Measurements from ENCODE around the gene CALU.

Gene CALU

GRCh38 chr7:128739048-128739962 lies at the start of gene CALU:
Gene CALU, plus strand, starts transcription at chr7:128739359. Its CDS starts 9,225 bp downstream, at chr7:128748584.
- peak; percentile 97 for DNase-seq

- DNase-seq = no peak
Observed at GRCh38 chr7:128691227-128691626, 47.9 kb upstream of the CALU start.

DNA sequence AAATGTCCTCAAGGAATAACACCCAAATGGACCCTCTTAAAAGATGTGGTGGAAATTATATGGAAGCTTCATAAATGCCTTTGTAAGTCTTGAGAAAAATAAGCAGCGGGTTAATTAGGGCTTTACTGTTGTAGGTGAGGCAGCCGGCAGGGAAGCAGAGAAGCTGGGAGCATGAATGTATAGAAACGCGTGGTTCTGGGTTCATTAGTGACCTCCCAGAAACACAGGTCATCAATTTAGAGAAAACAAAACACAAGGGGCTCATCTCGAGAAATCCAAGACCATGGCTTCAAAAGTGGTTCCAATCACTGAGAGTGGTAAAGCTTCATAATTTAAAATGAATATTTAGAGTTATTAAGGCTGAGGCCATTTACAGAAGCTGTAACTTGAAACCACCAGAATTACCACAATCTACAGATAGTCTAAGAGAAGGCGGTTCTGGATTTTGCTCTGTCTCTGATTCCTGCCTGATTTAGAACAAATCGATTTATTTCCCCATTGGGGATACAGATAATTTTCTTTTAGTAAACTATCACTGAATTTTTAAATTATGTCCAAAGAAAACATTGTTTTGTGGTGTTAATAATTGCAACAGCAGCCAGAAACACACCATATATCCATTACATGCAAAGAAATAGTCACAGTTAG lies 46.4 kb upstream of the CALU start:
- no peak for DNase-seq

DNA sequence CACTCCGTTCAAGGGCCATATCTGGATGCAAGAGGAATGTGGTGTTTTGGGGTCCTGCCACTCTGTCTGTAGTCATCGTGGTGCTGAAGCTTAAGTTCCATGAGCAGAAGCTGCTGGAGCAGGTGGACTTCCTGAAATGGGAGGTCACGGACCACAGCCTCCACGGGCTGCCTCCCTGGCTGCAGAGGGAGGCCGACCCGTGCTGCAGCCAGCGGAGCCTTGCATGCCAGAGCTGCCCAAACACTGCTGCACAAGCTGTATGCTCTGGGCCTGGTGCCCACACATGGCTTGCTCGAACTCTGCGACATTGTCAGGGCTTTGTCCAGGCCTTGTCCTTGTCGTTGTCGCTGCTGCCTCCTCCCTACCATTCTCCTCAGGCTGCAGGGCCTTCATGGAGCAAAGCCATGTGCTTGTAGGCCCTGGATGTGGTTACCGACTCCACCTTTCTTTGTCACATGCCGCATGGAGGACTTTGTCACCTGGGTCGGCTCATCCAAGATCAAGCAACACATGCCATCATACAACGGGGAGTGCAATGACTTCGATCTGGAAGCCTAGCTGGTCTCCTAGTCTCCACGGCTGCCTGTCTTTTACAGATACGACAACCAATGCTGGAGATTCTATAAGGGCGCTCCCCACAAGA lies 45.7 kb upstream of the CALU start:
- DNase-seq = no peak

GRCh38 chr7:128694738-128695137 lies 44.4 kb upstream of the CALU start:
- DNase-seq = no peak

DNA sequence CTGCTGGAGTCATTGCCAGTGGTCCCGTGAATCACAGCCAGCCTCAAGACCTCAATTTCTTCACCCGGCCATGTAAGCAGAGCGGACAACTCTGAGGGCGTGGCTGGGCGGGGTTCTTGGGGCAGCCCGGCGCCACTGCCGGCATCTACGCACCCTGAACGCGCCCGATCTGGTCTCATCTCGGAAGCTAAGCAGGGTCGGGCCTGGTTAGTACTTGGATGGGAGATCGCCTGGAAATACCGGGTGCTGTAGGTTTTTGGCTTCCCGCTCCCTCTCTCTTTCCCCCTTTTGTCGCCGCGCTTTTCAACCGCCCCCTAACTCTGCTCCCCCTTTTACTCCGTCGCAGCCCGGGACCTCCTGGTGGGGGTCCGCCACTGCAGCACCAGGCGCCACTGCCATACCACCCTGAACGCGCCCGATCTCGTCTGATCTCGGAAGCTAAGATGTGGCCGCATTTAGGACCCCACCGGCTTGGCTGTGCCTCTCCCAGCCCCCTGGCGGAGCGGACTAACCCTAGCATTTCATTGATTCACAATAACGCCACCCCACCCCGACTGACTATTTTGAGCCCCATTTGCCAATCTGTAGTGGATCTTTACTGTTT lies 41.8 kb upstream of the CALU start:
- peak; percentile 80 for DNase-seq

- DNase-seq = no peak
Observed at GRCh38 chr7:128699196-128699712, 39.9 kb upstream of the CALU start.

- DNase-seq = no peak
Observed at GRCh38 chr7:128699895-128700294, 39.3 kb upstream of the CALU start.

GRCh38 chr7:128701062-128701785 lies 37.9 kb upstream of the CALU start:
- DNase-seq = no peak

GRCh38 chr7:128703609-128704241 lies 35.4 kb upstream of the CALU start:
- DNase-seq = no peak

DNA sequence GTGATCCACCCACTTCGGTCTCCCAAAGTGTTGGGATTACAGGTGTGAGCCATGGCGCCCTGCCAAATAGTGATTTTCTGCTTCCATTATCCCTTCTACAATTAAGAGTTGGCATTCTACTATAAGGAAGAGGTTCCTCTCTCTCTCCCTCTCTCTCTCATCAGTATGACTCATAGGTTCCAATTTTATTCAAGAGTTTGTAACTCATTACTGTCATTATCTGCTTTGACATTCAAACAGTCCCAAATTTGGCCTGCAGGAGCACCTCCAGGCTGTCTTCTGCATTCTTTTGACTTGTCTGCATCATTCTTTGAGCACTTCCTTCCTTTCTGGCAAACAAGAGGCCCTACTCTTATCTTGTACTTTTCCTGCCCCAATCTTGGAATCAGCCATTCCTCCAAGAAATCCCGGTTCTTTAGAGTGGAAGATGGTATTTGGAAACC lies 33.2 kb upstream of the CALU start:
- no peak for DNase-seq

DNA sequence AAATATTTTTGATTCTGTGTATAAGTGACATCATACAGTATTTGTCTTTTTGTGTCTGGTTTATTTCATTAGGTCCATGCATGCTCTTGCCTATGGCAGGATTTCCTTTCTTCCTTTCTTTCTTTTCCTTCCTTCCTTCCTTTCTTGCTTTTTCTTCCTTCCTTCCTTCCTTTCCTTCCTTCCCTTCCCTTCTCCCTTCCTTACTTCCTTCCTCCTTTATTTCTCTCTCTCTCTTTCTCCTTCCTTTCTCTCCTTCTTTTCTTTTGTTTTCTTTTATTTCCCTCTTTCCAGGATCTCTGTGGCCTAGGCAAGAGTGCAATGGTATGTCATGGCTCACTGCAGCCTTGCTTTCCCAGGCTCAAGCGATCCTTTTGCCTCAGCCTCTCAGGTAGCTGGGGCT lies 31.4 kb upstream of the CALU start:
- no peak for DNase-seq

- DNase-seq = no peak
Observed at GRCh38 chr7:128708235-128708634, 30.9 kb upstream of the CALU start.

DNA sequence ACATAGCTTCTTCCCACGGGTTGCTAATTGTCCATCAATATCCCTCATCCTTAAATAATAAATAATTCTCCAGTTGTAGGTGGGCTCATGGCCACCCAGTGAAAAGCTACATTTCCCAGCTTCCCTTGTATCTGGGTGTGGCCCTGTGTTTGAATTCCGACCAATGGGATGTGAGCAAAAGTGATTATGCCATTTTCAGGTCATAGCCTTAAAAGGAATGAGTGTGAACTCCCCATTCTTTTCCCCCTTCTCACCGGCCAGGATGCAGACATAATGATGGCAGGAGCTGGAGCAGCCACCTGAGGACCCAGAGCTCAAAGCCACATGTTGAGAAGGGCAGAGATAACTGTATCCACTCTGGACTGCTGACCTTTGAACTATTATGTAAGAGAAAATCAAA lies 30.3 kb upstream of the CALU start:
- no peak for DNase-seq

GRCh38 chr7:128710481-128710880 lies 28.7 kb upstream of the CALU start:
- no peak for DNase-seq

- DNase-seq = no peak
Observed at GRCh38 chr7:128713794-128714193, 25.4 kb upstream of the CALU start.

GRCh38 chr7:128714701-128715495 lies 24.3 kb upstream of the CALU start:
- DNase-seq = no peak

GRCh38 chr7:128718967-128719642 lies 20.1 kb upstream of the CALU start:
- no peak for DNase-seq

DNA sequence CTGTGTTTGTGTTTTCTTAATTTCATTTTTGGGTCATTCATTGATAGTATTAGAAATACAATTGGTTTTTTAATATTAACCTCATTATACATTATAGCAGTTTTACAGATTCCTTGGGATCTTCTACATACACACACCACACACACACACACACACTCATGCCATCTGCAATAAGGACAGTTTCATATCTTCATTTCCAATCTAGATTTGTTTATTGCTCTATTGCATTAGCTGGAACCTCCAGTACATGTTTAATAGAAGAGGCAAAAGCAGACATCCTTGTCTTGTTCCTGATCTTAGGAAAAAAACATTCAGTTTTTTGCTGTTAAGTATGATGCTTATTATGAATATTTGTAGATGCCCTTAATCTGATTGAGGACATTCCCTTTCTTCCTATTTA lies 17.8 kb upstream of the CALU start:
- DNase-seq = no peak

DNA sequence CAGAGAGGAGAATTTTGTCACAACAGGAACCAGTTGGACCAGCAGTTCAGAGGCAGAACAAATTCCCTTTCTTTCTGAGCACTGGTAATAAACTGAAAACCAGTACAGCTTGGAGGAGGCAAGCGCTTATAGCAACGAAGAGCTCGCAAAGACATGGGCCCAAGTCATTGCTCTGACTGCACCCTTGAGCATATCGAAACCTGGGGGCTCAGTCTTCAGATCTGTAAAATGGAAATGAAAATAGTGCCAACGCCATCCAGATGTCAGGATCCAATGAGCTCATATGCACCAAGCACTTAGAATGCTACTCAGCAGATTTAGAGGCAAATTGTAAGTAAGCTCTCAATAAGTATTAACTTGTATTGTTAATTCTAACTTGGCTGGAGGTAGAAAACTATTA lies 14.4 kb upstream of the CALU start:
- DNase-seq = no peak
